ENCODE results near the gene SPDL1. TPM values are rescaled to one million over a fixed set of nuclear protein-coding genes. Genes with fewer than 3 reads are reported as not detected.
"Not testable (repeated sequence)": the region's sequence is repeated elsewhere in the genome, so short reads cannot be mapped to it uniquely, and the experiment has no call there.

SPDL1 gene
- total RNA-seq, 2 experiments from 2014 or later = 37.8 to 39.8 TPM

GRCh38 chr5:169615561-169615960 is 32.0 kb downstream of the SPDL1 start:
- H3K9me3 Mint-ChIP-seq = peaks cover 3% of the 10 kb centered on the region
- DNase-seq = no peak
- H3K27ac Mint-ChIP-seq = no peak overlapping the region
- H3K4me1 Mint-ChIP-seq = no peaks in the 10 kb centered on the region
- peaks cover 34% of the 10 kb centered on the region for H3K27me3 Mint-ChIP-seq
- ChIA-PET CTCF (no interaction called here), POLR2A (no interaction called here)
- H3K36me3 Mint-ChIP-seq (ENCODE audit: low read depth) = no peaks in the 10 kb centered on the region
- H3K4me3 Mint-ChIP-seq = no peak overlapping the region

DNA sequence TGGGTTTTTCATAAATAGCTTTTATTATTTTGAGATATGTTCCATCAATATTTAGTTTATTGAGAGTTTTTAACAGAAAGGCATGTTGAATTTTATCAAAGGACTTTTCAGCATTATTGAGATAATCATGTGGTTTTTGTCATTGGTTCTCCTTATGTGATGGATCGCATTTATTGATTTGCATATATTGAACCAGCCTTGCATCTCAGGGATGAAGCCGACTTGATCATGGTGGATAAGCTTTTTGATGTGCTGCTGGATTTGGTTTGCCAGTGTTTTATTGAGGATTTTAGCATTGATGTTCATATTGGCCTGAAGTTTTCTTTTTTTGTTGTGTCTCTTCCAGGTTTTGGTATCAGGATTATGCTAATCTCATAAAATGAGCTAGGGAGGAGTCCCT is 40.7 kb downstream of the SPDL1 start:
- POLR2A ChIA-PET; H3K27ac Mint-ChIP-seq; H3K36me3 Mint-ChIP-seq (ENCODE audit: low read depth); H3K9me3 Mint-ChIP-seq; DNase-seq; H3K4me1 Mint-ChIP-seq; H3K4me3 Mint-ChIP-seq; CTCF ChIA-PET: not testable (repeated sequence)
- H3K27me3 Mint-ChIP-seq = peaks cover 33% of the 10 kb centered on the region

GRCh38 chr5:169626779-169627178 is 43.2 kb downstream of the SPDL1 start:
- no peak overlapping the region for H3K4me3 Mint-ChIP-seq
- DNase-seq = no peak
- POLR2A ChIA-PET = no interaction called here
- H3K9me3 Mint-ChIP-seq = peaks cover 7% of the 10 kb centered on the region
- H3K4me1 Mint-ChIP-seq = peaks cover 12% of the 10 kb centered on the region
- H3K36me3 Mint-ChIP-seq (ENCODE audit: low read depth) = peaks cover 2% of the 10 kb centered on the region
- CTCF ChIA-PET = no interaction called here
- peaks cover 24% of the 10 kb centered on the region for H3K27me3 Mint-ChIP-seq
- no peak overlapping the region for H3K27ac Mint-ChIP-seq

GRCh38 chr5:169627551-169627950 is 44.0 kb downstream of the SPDL1 start:
- Mint-ChIP-seq H3K9me3 (peaks cover 7% of the 10 kb centered on the region), H3K4me3 (no peak overlapping the region), H3K27ac (no peak overlapping the region), H3K27me3 (peaks cover 31% of the 10 kb centered on the region), H3K4me1 (peaks cover 12% of the 10 kb centered on the region), H3K36me3 (ENCODE audit: low read depth) (peaks cover 2% of the 10 kb centered on the region)
- ChIA-PET POLR2A (interaction anchor here (1.0 kb wide), 1 partner anchor 10 kb away, joined by 3 read pairs; no protein-coding TSS in a partner anchor), CTCF (no interaction called here)
- no peak for DNase-seq

- H3K36me3 Mint-ChIP-seq (ENCODE audit: low read depth) = peaks cover 2% of the 10 kb centered on the region
- peaks cover 27% of the 10 kb centered on the region for H3K27me3 Mint-ChIP-seq
- H3K4me1 Mint-ChIP-seq = peaks cover 12% of the 10 kb centered on the region
- ChIA-PET POLR2A (no interaction called here), CTCF (no interaction called here)
- peaks cover 3% of the 10 kb centered on the region for H3K9me3 Mint-ChIP-seq
- no peak for DNase-seq
- H3K27ac Mint-ChIP-seq = no peak overlapping the region
- H3K4me3 Mint-ChIP-seq = no peak overlapping the region
Observed at GRCh38 chr5:169628892-169629291, 45.3 kb downstream of the SPDL1 start.

DNA sequence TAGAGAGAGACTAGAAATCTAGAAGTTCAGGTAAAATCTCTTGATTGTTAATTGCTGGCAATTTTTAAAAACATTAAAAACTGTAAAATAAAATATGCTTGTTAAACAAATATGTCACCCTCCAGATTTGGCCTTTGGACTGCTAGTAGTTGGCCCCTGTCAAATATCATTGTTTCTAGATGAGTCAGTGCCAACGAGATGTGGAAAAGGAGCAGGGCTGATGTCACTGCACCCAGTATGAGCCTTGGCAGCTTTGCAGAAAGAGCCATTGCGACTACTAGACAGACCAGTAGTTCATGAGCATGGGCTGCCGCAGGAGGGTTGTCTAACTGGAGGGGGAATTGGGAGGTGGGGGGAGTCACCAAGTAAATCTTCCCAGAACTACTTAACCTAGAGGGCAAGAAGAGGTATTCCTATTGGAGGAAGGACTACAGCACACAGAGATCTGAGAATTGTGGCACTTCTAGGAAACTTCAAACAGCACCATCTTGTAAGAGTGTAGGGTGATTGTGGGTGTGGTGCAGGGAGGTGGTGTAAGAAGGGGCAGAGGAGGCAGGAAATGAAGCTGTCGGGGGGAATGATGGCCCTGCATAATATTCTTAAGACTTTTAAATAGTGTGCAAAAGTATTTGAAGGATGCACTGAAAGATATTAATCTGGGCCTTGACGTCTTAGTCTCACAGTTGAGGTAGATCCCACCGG is 46.4 kb downstream of the SPDL1 start:
- CTCF ChIA-PET = no interaction called here
- no peak overlapping the region for H3K4me3 Mint-ChIP-seq

DNA sequence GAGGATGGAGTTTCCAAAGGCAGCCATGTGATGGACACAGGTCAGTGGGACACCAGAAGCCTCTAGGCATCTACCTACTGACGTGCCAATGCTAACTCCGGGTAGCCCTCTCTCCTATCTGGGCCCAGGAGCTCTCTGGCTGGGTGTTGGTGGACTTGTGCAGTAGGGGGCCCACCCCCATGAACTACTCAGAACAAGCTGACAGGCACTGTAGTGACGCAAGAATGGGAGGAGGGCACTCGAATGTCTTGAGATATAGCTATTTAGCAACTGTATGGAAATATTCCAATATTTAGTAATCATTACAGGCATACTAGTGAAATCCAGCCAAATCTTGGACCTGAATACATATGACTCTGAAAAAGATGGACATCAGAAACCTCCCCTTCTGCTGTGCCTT is 47.8 kb downstream of the SPDL1 start:
- ChIA-PET CTCF (no interaction called here), POLR2A (interaction anchor here (1.2 kb wide), 1 partner anchor 48 kb away, joined by 4 read pairs; the partner anchor contains the start of gene SPDL1)
- no peak overlapping the region for H3K27ac Mint-ChIP-seq
- H3K4me3 Mint-ChIP-seq = no peak overlapping the region
- peaks cover 15% of the 10 kb centered on the region for H3K27me3 Mint-ChIP-seq
- peaks cover 16% of the 10 kb centered on the region for H3K4me1 Mint-ChIP-seq
- peaks cover 3% of the 10 kb centered on the region for H3K9me3 Mint-ChIP-seq
- peaks cover 5% of the 10 kb centered on the region for H3K36me3 Mint-ChIP-seq (ENCODE audit: low read depth)
- no peak for DNase-seq

More for the DNA sequence above, 46.4 kb downstream of the SPDL1 start:
- no peak for DNase-seq
- H3K36me3 Mint-ChIP-seq (ENCODE audit: low read depth) = peaks cover 5% of the 10 kb centered on the region
- H3K4me1 Mint-ChIP-seq = peaks cover 12% of the 10 kb centered on the region
- peak overlapping the region; percentile 28 for H3K27ac Mint-ChIP-seq
- H3K9me3 Mint-ChIP-seq = peaks cover 3% of the 10 kb centered on the region
- POLR2A ChIA-PET = interaction anchor here (1.2 kb wide), 1 partner anchor 46 kb away, joined by 3 read pairs; the partner anchor contains the start of gene SPDL1
- peaks cover 21% of the 10 kb centered on the region for H3K27me3 Mint-ChIP-seq

- Mint-ChIP-seq H3K9me3 (peaks cover 3% of the 10 kb centered on the region), H3K4me3 (no peak overlapping the region), H3K27me3 (peaks cover 15% of the 10 kb centered on the region), H3K4me1 (peaks cover 23% of the 10 kb centered on the region), H3K36me3 (ENCODE audit: low read depth) (peaks cover 9% of the 10 kb centered on the region), H3K27ac (no peak overlapping the region)
- CTCF ChIA-PET = no interaction called here
- POLR2A ChIA-PET = no interaction called here
- DNase-seq = no peak
Observed at GRCh38 chr5:169632946-169633345, 49.4 kb downstream of the SPDL1 start.

GRCh38 chr5:169634606-169635005 is 51.0 kb downstream of the SPDL1 start:
- H3K36me3 Mint-ChIP-seq (ENCODE audit: low read depth) = peaks cover 26% of the 10 kb centered on the region
- POLR2A ChIA-PET = interaction anchor here (6.3 to 7.2 kb wide), 2 partner anchors 23 to 51 kb away, joined by 56 to 83 read pairs; partner anchors contain the start of gene SPDL1
- CTCF ChIA-PET = no interaction called here
- H3K27ac Mint-ChIP-seq = no peak overlapping the region
- peaks cover 13% of the 10 kb centered on the region for H3K9me3 Mint-ChIP-seq
- peaks cover 15% of the 10 kb centered on the region for H3K27me3 Mint-ChIP-seq
- DNase-seq = no peak
- H3K4me3 Mint-ChIP-seq = no peak overlapping the region
- peaks cover 37% of the 10 kb centered on the region for H3K4me1 Mint-ChIP-seq

- peaks cover 16% of the 10 kb centered on the region for H3K9me3 Mint-ChIP-seq
- peaks cover 40% of the 10 kb centered on the region for H3K4me1 Mint-ChIP-seq
- CTCF ChIA-PET = interaction anchor here (2.5 to 3.0 kb wide), 2 partner anchors 15 to 52 kb away, joined by 13 to 15 read pairs; partner anchors contain the start of gene SPDL1
- DNase-seq = no peak
- peak overlapping the region; percentile 90 for H3K4me3 Mint-ChIP-seq
- no peak overlapping the region for H3K27ac Mint-ChIP-seq
- peaks cover 38% of the 10 kb centered on the region for H3K36me3 Mint-ChIP-seq (ENCODE audit: low read depth)
- POLR2A ChIA-PET = interaction anchor here (1.4 to 7.2 kb wide), 4 partner anchors 14 to 52 kb away, joined by 3 to 116 read pairs (median 70); partner anchors contain the start of gene SPDL1
- peaks cover 15% of the 10 kb centered on the region for H3K27me3 Mint-ChIP-seq
Observed at GRCh38 chr5:169635936-169636335, 52.4 kb downstream of the SPDL1 start.

GRCh38 chr5:169636477-169637084 is 53.0 kb downstream of the SPDL1 start:
- peak overlapping the region; percentile 90 for H3K4me3 Mint-ChIP-seq
- peaks cover 46% of the 10 kb centered on the region for H3K4me1 Mint-ChIP-seq
- peaks cover 16% of the 10 kb centered on the region for H3K9me3 Mint-ChIP-seq
- peaks cover 15% of the 10 kb centered on the region for H3K27me3 Mint-ChIP-seq
- CTCF ChIA-PET = interaction anchor here (2.5 to 3.0 kb wide), 2 partner anchors 15 to 53 kb away, joined by 13 to 15 read pairs; partner anchors contain the start of gene SPDL1
- no peak for DNase-seq
- peaks cover 44% of the 10 kb centered on the region for H3K36me3 Mint-ChIP-seq (ENCODE audit: low read depth)
- peak overlapping the region; percentile 95 for H3K27ac Mint-ChIP-seq
- POLR2A ChIA-PET = interaction anchor here (0.7 to 7.2 kb wide), 7 partner anchors 13 to 75 kb away, joined by 3 to 116 read pairs (median 9); partner anchors contain the start of gene SPDL1

- peaks cover 16% of the 10 kb centered on the region for H3K9me3 Mint-ChIP-seq
- ChIA-PET CTCF (interaction anchor here (0.8 to 3.0 kb wide), 3 partner anchors 14 to 53 kb away, joined by 3 to 15 read pairs (median 13); partner anchors contain the start of gene SPDL1), POLR2A (interaction anchor here (1.0 to 7.2 kb wide), 15 partner anchors 9 to 1150 kb away, joined by 3 to 116 read pairs (median 4); partner anchors contain the start of genes RARS1 and SPDL1)
- H3K27me3 Mint-ChIP-seq = peaks cover 10% of the 10 kb centered on the region
- H3K4me3 Mint-ChIP-seq = peak within 1 kb of the TSS; percentile 90
- peak; percentile 79 for DNase-seq
- H3K27ac Mint-ChIP-seq = peak within 1 kb of the TSS; percentile 95
- peaks cover 52% of the 10 kb centered on the region for H3K4me1 Mint-ChIP-seq
- H3K36me3 Mint-ChIP-seq (ENCODE audit: low read depth) = peaks cover 47% of the 10 kb centered on the region
Observed at GRCh38 chr5:169637085-169637548, 53.5 kb downstream of the SPDL1 start, which contains the start of gene DOCK2. Gene DOCK2 (plus strand): TSS chr5:169637275. CDS start chr5:169637327, 52 bp downstream.

Data from activated CD4-positive, alpha-beta memory T cell treated with anti-CD3 and anti-CD28 coated beads, Interleukin-2, amount 10 ng/mL, durations not matched to agents 7 days and 5 days (primary cell).